Mucosa of descending colon (tissue), 3 donors: Measurements from ENCODE around the gene PCYT1A. TPM values are rescaled to one million over a fixed set of nuclear protein-coding genes. Genes with fewer than 3 reads are reported as not detected.

Experiments used
- ATAC-seq: fragments of 200-7000 bp; cut with Tn5 transposase; one replicate; pipeline ENCODE4 v1.9.1; 2020; ENCODE audit warnings: mild to moderate bottlenecking, moderate library complexity
- DNase-seq, 3 donors: peaks; one replicate each; pipeline ENCODE4 v3.0.0-alpha.2; 2020
- H3K36me3 ChIP-seq: fragments of 200-600 bp; one replicate; pipeline ENCODE4 v1.8.0; 2021; ENCODE audit warnings: low read depth, mild to moderate bottlenecking
- H3K4me1 ChIP-seq: fragments of 200-600 bp; one replicate; pipeline ENCODE4 v1.8.0; 2021; ENCODE audit warnings: low read depth, mild to moderate bottlenecking
- H3K4me3 ChIP-seq: fragments of 200-600 bp; one replicate; pipeline ENCODE4 v1.8.0; 2021; ENCODE audit warnings: mild to moderate bottlenecking
- H3K9me3 ChIP-seq: fragments of 200-600 bp; one replicate; pipeline ENCODE4 v1.8.0; 2021; ENCODE audit warnings: mild to moderate bottlenecking
- intact Hi-C, 2 donors: fragments of 100-400 bp; cut with DNase I in 1 of 2; cut with micrococcal nuclease in 1 of 2; formaldehyde crosslinking; loops; one replicate each; pipeline versions ENCODE4 v1.11.0 to v1.11.1; 2022; cut with DNase I, micrococcal nuclease
- total RNA-seq, 3 donors: library from RNA; stranded (reverse); fragmentation: NEBNext Ultra II Directional in 2 of 3; extraction: Animal tissue kit (Norgen Biotek cat#: 25700) in 2 of 3; gene quantifications; one replicate each; pipeline versions ENCODE4 v1.2.1 to v1.2.4, GENCODE V29; 2021 to 2023
- TF ChIP-seq, protein P1 (sequence below): fragments of 200-600 bp; IDR thresholded peaks from one replicate; pipeline ENCODE4 v1.8.0; 2022; ENCODE audit warnings: antibody characterized with exemption, mild to moderate bottlenecking
- donor health status: DM: no; HTN: no; CAD: no; lungs with moderate emphysema.
- donor health status: DM: no; HTN: no; CAD: no.
- donor health status: DM: no; HTN: yes; CAD: no.

PCYT1A gene
- total RNA-seq, 3 donors from 2014 or later, result 60.2 to 65.2 (median 60.4) TPM

DNA sequence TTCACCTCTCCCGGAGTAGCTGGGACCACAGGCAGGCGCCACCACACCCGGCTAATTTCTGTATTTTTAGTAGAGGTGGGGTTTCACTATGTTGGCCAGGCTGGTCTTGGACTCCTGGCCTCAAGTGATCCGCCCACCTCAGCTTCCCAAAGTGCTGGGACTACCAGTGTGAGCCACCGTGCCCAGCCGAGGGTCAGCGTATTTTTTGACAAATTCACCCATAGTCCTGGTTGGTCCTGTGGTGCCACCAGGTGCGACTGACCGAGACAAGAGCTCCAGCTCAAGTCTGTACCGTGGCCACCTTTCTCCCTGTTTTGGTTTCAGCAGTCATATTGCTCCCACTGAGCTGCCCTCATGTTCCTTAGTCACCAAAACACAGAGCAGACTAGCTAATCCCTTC is 62.4 kb downstream of the PCYT1A start:
- intact Hi-C loops, result no loop called here
- no peaks in the 10 kb centered on the region for H3K9me3 ChIP-seq
- H3K4me1 ChIP-seq, result no peaks in the 10 kb centered on the region
- DNase-seq (no peak), ATAC-seq (no peak)
- no peaks in the 10 kb centered on the region for H3K36me3 ChIP-seq
- no peak overlapping the region for H3K4me3 ChIP-seq
- TF ChIP-seq, protein P1, sequence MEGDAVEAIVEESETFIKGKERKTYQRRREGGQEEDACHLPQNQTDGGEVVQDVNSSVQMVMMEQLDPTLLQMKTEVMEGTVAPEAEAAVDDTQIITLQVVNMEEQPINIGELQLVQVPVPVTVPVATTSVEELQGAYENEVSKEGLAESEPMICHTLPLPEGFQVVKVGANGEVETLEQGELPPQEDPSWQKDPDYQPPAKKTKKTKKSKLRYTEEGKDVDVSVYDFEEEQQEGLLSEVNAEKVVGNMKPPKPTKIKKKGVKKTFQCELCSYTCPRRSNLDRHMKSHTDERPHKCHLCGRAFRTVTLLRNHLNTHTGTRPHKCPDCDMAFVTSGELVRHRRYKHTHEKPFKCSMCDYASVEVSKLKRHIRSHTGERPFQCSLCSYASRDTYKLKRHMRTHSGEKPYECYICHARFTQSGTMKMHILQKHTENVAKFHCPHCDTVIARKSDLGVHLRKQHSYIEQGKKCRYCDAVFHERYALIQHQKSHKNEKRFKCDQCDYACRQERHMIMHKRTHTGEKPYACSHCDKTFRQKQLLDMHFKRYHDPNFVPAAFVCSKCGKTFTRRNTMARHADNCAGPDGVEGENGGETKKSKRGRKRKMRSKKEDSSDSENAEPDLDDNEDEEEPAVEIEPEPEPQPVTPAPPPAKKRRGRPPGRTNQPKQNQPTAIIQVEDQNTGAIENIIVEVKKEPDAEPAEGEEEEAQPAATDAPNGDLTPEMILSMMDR, result no peak

DNA sequence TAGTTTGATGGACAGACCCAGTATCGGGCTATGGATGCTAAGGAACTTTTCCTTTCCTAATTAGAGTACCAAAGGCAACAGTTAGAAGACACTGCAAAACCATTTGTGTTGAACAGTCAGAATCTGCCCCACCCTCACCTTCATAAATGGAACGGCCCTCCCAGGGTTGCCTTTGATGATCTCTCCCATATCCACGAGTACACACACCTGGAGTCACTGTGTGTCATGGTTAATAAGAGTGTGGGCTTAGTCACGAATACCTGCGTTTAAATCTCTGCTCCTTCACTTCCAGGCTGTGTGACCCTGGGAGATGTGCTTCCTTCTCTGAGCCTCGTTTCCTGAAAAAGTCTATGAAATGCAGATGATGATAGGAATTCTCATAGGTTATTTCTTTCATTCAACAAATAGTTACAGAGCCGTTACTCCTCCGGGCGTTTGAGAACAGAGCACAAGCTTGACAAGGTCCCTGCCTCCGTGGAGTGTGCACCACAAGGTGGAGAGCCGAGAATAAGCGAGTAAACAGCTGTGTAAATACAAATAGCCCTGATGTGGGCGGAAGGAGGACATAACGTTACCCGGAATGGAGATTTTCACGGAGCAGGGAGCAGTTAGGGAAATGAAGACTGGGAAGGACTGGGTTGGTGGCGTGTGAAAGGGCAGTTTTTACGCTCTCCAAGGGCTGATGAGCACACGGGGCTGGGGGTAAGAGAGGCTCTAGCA is 64.5 kb downstream of the PCYT1A start:
- ATAC-seq (peak; percentile 9), DNase-seq (no peak)
- TF ChIP-seq, protein P1, result no peak
- Histone ChIP-seq H3K4me1 (peaks cover 13% of the 10 kb centered on the region), H3K36me3 (no peaks in the 10 kb centered on the region), H3K4me3 (no peak overlapping the region), H3K9me3 (no peaks in the 10 kb centered on the region)
- intact Hi-C loops, result no loop called here

DNA sequence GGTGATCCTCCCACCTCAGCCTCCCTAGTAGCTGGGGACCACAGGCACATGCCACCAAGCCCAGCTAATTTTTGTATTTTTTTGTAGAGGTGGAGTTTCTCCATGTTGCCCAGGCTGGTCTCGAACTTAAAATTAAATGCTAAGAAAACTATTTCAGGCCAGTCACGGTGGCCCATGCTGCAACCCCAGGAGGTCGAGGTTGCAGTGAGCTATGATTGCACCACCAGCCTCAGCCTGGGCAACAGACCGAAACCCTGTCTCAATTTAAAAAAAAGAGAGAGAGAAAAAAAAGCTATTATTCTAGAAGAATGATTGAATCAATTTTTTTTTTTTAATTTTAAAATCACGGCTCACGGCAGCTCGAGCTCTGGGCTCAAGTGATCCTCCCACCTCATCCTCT is 66.5 kb downstream of the PCYT1A start:
- Histone ChIP-seq H3K36me3 (no peaks in the 10 kb centered on the region), H3K9me3 (no peaks in the 10 kb centered on the region), H3K4me1 (peaks cover 16% of the 10 kb centered on the region), H3K4me3 (no peak overlapping the region)
- TF ChIP-seq, protein P1, result no peak
- intact Hi-C loops, result no loop called here
- DNase-seq, result no peak
- no peak for ATAC-seq

DNA sequence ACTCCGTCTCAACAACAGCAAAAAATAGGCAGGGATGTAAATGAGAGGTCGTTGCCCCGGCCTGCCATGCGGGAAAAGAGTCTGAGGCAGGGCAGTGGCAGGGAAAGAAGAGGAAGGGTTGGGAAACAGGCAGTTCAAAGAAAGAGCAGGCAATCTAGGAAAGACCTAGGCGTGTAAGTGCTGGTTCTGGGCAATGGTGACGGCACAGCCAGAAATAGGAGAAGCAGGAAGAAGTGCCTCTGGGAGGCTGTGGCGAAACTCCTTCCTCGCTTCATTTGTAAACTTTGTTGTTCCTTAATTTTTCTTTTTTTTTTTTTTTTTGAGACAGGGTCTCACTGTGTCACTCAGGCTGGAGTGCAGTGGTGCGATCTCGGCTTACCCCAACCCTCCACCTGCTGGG is 66.9 kb downstream of the PCYT1A start:
- Histone ChIP-seq H3K4me1 (peaks cover 16% of the 10 kb centered on the region), H3K9me3 (no peaks in the 10 kb centered on the region), H3K4me3 (no peak overlapping the region), H3K36me3 (no peaks in the 10 kb centered on the region)
- ATAC-seq (no peak), DNase-seq (no peak)
- TF ChIP-seq, protein P1, result no peak
- intact Hi-C loops, result no loop called here

DNA sequence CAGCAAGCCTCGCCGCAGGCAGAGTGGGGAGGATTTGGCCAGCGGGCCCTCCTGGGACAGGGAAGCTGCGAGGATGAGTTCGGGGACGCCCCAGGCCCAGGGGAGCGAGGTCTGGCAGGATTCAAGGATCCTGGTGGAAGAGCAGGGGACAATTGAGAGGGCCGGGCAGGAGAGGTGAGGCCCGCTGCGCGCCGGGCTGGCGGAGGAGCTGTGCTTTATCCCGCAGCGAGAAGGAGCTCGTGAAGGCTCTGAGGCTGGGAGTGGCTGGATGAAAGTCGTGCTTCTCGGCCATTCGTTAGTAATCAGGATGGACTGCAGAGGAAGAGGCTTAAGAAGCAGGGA is 67.6 kb downstream of the PCYT1A start:
- intact Hi-C loops, result no loop called here
- no peak for ATAC-seq
- Histone ChIP-seq H3K4me3 (no peak overlapping the region), H3K9me3 (no peaks in the 10 kb centered on the region), H3K36me3 (no peaks in the 10 kb centered on the region), H3K4me1 (peaks cover 16% of the 10 kb centered on the region)
- TF ChIP-seq, protein P1, result no peak
- DNase-seq, result no peak
